HL-60 (cell line): ENCODE data around the gene HECW1.

ENCODE experiments used
- GABPA ChIP-seq: IDR thresholded peaks from 2 replicates; pipeline ENCODE4 v1.6.1; 2012; ENCODE audit warnings: low read depth
- POLR2AphosphoS5 ChIP-seq: IDR thresholded peaks from 2 replicates; pipeline ENCODE4 v1.6.1; 2012; ENCODE audit warnings: low read depth
- REST ChIP-seq: IDR thresholded peaks from 2 replicates; pipeline ENCODE4 v1.6.1; 2012; ENCODE audit warnings: low read depth; ENCODE audit not compliant: insufficient replicate concordance
- SPI1 ChIP-seq: IDR thresholded peaks from 2 replicates; pipeline ENCODE4 v1.6.1; 2012; ENCODE audit warnings: low read depth, mild to moderate bottlenecking, borderline replicate concordance
- TF ChIP-seq, protein P1 (sequence below): IDR thresholded peaks from one replicate; pipeline ENCODE4 v1.5.1; 2011; ENCODE audit warnings: low read length, control low read depth, inconsistent platforms; ENCODE audit not compliant: insufficient read depth

- TF ChIP-seq REST (no peak), POLR2AphosphoS5 (no peak), GABPA (no peak), SPI1 (no peak)
- TF ChIP-seq, protein P1, sequence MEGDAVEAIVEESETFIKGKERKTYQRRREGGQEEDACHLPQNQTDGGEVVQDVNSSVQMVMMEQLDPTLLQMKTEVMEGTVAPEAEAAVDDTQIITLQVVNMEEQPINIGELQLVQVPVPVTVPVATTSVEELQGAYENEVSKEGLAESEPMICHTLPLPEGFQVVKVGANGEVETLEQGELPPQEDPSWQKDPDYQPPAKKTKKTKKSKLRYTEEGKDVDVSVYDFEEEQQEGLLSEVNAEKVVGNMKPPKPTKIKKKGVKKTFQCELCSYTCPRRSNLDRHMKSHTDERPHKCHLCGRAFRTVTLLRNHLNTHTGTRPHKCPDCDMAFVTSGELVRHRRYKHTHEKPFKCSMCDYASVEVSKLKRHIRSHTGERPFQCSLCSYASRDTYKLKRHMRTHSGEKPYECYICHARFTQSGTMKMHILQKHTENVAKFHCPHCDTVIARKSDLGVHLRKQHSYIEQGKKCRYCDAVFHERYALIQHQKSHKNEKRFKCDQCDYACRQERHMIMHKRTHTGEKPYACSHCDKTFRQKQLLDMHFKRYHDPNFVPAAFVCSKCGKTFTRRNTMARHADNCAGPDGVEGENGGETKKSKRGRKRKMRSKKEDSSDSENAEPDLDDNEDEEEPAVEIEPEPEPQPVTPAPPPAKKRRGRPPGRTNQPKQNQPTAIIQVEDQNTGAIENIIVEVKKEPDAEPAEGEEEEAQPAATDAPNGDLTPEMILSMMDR = no peak
Measured at GRCh38 chr7:43294080-43294630, 181.7 kb downstream of the HECW1 start.
